ENCODE measurements around the gene AZU1.

AZU1 gene

DNA sequence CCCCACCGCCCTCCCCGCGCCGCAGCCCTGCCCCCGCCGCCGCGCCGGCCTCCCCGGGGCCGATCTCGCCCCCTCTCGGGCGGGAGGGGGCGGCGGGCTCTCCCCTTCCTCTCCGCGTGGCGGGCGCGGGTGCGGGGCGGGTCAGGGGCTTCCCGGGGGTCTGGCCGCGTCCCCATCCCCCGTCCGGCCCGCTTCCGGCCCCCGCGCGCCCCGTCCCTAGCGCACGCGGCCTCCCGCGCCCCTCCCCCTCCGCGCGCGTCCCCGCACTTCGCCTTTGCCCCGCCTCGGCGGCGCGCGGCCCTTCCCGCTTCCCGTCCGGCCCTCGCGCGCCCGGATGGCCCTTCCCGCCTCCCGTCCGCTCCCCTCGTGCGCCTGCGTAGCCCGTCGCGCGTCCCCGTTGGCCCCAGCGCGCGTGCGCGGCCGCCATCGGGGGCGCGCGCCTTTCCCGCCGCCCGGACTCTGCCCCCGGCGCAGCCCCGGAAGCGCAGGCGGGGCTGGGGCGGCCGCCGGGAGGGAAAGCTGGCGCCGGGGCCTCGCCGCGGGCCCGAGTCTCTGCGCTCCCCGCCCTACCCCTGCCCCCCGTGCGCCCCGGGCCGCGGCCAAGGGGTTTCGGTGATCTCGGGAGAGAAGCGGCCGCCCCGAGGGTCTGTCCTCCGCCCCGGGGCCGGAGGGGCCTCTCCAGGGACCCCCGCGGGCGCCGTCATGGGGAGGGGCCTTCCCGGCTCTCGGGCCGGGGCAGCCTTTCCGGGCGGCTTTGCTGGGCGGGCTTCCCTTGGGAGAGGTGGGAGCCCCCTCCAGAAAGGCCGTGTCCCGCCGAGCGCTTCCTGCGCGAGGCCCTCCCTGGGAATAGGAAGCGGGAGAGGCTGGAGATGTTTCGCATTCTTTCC, 29.9 kb upstream of the AZU1 start:
- ChIA-PET CTCF (interaction anchor here (0.6 kb wide), 1 partner anchor 360 kb away, joined by 3 read pairs; no protein-coding TSS in a partner anchor), POLR2A (interaction anchor here (1.1 to 1.5 kb wide), 2 partner anchors 10 to 12 kb away, joined by 3 to 4 read pairs; no protein-coding TSS in a partner anchor)
- TF ChIP-seq ZIC2 (tag by site-specific recombination; IDR thresholded peaks at IDR 0.05) (no peak), SP2 (tag by site-specific recombination; IDR thresholded peaks at IDR 0.05) (peak; percentile 57), KLF8 (tag by site-specific recombination; IDR thresholded peaks at IDR 0.05) (no peak), MEIS1 (CRISPR knock-in tag; IDR thresholded peaks at IDR 0.05; ENCODE audit: borderline replicate concordance) (0 out of 2 replicates have a peak, but pooled peaks have one; percentile 23), RBAK (tag by site-specific recombination; IDR thresholded peaks at IDR 0.05) (no peak), SP3 (tag by site-specific recombination; IDR thresholded peaks at IDR 0.05) (0 out of 2 replicates have a peak, but pooled peaks have one; percentile 26)
- TF ChIP-seq, protein P1, sequence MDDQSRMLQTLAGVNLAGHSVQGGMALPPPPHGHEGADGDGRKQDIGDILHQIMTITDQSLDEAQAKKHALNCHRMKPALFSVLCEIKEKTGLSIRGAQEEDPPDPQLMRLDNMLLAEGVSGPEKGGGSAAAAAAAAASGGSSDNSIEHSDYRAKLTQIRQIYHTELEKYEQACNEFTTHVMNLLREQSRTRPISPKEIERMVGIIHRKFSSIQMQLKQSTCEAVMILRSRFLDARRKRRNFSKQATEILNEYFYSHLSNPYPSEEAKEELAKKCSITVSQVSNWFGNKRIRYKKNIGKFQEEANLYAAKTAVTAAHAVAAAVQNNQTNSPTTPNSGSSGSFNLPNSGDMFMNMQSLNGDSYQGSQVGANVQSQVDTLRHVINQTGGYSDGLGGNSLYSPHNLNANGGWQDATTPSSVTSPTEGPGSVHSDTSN (CRISPR knock-in tag; IDR thresholded peaks at IDR 0.05), result peak; percentile 63; the same call in 1 of the 2 replicates
- TF ChIP-seq, protein P2, sequence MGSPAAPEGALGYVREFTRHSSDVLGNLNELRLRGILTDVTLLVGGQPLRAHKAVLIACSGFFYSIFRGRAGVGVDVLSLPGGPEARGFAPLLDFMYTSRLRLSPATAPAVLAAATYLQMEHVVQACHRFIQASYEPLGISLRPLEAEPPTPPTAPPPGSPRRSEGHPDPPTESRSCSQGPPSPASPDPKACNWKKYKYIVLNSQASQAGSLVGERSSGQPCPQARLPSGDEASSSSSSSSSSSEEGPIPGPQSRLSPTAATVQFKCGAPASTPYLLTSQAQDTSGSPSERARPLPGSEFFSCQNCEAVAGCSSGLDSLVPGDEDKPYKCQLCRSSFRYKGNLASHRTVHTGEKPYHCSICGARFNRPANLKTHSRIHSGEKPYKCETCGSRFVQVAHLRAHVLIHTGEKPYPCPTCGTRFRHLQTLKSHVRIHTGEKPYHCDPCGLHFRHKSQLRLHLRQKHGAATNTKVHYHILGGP (tag by site-specific recombination; IDR thresholded peaks at IDR 0.05), result no peak
- H3K36me3 ChIP-seq (ENCODE audit: control insufficient read depth in 2 of 2, insufficient read depth in 1 of 2, low read length in 2 of 2), result peaks cover 0 to 47% of the 10 kb centered on the region in 2 experiments; a peak in 2 of 3 replicates
- peak overlapping the region; percentile 97 for H3K27ac ChIP-seq (ENCODE audit: extremely low read depth, low read depth, low read length)
- peak overlapping the region; percentile 87 for H3K4me3 ChIP-seq (ENCODE audit: low read depth, low read length)
- peaks cover 25% of the 10 kb centered on the region for H3K4me1 ChIP-seq (ENCODE audit: control insufficient read depth, insufficient read depth, low read length)
- H3K9me3 ChIP-seq (ENCODE audit: control insufficient read depth, insufficient read depth, low read depth, low read length), result no peaks in the 10 kb centered on the region

DNA sequence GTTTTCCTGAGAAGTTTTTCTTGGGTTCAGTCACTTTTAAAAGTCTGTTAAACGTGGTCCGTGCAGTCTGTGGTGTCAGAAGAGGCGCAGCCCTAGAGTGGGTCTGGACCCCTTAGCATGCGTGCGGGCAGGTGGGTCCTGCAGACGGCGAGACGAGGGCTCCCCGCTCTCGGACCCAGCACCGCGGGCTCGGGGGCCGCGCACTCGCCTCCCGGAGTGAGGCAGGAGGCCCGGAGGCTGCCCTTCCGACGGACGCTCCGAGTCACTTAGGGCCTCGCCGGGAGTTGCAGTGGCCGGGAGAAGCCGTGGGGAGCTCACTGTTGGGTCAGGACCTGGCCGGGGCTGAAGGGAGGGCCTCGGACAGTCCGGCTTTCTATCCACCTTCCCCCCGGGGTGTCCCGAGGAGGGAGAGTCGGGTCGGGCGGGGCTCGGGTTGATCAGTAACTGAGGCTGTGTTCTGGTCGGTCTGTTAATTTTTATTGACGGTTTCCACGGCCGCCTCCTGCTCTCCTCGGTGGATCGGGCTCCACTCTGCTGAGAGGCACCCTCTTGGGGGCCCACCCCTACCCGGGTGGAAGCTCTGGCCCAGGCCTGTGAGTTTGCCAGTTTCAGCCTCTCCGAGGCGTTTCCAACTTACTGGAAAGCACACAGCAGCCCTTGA, 29.1 kb upstream of the AZU1 start:
- Histone ChIP-seq H3K4me1 (ENCODE audit: control insufficient read depth, insufficient read depth, low read length) (peaks cover 25% of the 10 kb centered on the region), H3K4me3 (ENCODE audit: low read depth, low read length) (peak overlapping the region; percentile 87), H3K36me3 (ENCODE audit: control insufficient read depth in 2 of 2, insufficient read depth in 1 of 2, low read length in 2 of 2) (peaks cover 0 to 55% of the 10 kb centered on the region in 2 experiments; a peak in 2 of 3 replicates), H3K9me3 (ENCODE audit: control insufficient read depth, insufficient read depth, low read depth, low read length) (no peaks in the 10 kb centered on the region), H3K27ac (ENCODE audit: extremely low read depth, low read depth, low read length) (peak overlapping the region; percentile 97)
- ChIA-PET CTCF (interaction anchor here (1.7 kb wide), 1 partner anchor 10 kb away, joined by 5 read pairs; no protein-coding TSS in a partner anchor), POLR2A (interaction anchor here (1.1 to 1.5 kb wide), 3 partner anchors 11 to 118 kb away, joined by 3 to 4 read pairs (median 3); no protein-coding TSS in a partner anchor)
- TF ChIP-seq, protein P3, sequence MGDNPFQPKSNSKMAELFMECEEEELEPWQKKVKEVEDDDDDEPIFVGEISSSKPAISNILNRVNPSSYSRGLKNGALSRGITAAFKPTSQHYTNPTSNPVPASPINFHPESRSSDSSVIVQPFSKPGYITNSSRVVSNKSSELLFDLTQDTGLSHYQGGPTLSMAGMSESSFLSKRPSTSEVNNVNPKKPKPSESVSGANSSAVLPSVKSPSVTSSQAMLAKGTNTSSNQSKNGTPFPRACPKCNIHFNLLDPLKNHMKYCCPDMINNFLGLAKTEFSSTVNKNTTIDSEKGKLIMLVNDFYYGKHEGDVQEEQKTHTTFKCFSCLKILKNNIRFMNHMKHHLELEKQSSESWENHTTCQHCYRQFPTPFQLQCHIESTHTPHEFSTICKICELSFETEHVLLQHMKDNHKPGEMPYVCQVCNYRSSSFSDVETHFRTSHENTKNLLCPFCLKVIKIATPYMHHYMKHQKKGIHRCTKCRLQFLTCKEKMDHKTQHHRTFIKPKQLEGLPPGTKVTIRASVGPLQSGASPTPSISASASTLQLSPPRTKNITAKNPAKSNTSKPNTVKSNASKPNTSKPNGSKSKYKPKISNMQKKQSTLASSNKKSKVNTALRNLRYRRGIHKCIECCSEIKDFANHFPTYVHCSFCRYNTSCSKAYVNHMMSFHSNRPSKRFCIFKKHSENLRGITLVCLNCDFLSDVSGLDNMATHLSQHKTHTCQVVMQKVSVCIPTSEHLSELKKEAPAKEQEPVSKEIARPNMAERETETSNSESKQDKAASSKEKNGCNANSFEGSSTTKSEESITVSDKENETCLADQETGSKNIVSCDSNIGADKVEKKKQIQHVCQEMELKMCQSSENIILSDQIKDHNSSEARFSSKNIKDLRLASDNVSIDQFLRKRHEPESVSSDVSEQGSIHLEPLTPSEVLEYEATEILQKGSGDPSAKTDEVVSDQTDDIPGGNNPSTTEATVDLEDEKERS (tag by site-specific recombination; IDR thresholded peaks at IDR 0.05), result no peak
- TF ChIP-seq, protein P4, sequence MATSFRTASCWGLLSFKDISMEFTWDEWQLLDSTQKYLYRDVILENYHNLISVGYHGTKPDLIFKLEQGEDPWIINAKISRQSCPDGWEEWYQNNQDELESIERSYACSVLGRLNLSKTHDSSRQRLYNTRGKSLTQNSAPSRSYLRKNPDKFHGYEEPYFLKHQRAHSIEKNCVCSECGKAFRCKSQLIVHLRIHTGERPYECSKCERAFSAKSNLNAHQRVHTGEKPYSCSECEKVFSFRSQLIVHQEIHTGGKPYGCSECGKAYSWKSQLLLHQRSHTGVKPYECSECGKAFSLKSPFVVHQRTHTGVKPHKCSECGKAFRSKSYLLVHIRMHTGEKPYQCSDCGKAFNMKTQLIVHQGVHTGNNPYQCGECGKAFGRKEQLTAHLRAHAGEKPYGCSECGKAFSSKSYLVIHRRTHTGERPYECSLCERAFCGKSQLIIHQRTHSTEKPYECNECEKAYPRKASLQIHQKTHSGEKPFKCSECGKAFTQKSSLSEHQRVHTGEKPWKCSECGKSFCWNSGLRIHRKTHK (tag by site-specific recombination; IDR thresholded peaks at IDR 0.05), result no peak
- TF ChIP-seq, protein P5, sequence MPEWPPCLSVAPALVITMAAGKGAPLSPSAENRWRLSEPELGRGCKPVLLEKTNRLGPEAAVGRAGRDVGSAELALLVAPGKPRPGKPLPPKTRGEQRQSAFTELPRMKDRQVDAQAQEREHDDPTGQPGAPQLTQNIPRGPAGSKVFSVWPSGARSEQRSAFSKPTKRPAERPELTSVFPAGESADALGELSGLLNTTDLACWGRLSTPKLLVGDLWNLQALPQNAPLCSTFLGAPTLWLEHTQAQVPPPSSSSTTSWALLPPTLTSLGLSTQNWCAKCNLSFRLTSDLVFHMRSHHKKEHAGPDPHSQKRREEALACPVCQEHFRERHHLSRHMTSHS (tag by site-specific recombination; IDR thresholded peaks at IDR 0.05), result no peak
- TF ChIP-seq ZIC2 (tag by site-specific recombination; IDR thresholded peaks at IDR 0.05) (no peak), ZNF248 (tag by site-specific recombination; IDR thresholded peaks at IDR 0.05) (no peak)
- TF ChIP-seq, protein P6, sequence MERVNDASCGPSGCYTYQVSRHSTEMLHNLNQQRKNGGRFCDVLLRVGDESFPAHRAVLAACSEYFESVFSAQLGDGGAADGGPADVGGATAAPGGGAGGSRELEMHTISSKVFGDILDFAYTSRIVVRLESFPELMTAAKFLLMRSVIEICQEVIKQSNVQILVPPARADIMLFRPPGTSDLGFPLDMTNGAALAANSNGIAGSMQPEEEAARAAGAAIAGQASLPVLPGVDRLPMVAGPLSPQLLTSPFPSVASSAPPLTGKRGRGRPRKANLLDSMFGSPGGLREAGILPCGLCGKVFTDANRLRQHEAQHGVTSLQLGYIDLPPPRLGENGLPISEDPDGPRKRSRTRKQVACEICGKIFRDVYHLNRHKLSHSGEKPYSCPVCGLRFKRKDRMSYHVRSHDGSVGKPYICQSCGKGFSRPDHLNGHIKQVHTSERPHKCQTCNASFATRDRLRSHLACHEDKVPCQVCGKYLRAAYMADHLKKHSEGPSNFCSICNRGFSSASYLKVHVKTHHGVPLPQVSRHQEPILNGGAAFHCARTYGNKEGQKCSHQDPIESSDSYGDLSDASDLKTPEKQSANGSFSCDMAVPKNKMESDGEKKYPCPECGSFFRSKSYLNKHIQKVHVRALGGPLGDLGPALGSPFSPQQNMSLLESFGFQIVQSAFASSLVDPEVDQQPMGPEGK (tag by site-specific recombination; IDR thresholded peaks at IDR 0.05), result no peak
- TF ChIP-seq, protein P7, sequence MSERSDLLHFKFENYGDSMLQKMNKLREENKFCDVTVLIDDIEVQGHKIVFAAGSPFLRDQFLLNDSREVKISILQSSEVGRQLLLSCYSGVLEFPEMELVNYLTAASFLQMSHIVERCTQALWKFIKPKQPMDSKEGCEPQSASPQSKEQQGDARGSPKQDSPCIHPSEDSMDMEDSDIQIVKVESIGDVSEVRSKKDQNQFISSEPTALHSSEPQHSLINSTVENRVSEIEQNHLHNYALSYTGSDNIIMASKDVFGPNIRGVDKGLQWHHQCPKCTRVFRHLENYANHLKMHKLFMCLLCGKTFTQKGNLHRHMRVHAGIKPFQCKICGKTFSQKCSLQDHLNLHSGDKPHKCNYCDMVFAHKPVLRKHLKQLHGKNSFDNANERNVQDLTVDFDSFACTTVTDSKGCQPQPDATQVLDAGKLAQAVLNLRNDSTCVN (tag by site-specific recombination; optimal IDR thresholded peaks at IDR 0.05), result peak; percentile 44
- TF ChIP-seq, protein P8, sequence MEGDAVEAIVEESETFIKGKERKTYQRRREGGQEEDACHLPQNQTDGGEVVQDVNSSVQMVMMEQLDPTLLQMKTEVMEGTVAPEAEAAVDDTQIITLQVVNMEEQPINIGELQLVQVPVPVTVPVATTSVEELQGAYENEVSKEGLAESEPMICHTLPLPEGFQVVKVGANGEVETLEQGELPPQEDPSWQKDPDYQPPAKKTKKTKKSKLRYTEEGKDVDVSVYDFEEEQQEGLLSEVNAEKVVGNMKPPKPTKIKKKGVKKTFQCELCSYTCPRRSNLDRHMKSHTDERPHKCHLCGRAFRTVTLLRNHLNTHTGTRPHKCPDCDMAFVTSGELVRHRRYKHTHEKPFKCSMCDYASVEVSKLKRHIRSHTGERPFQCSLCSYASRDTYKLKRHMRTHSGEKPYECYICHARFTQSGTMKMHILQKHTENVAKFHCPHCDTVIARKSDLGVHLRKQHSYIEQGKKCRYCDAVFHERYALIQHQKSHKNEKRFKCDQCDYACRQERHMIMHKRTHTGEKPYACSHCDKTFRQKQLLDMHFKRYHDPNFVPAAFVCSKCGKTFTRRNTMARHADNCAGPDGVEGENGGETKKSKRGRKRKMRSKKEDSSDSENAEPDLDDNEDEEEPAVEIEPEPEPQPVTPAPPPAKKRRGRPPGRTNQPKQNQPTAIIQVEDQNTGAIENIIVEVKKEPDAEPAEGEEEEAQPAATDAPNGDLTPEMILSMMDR (tag by site-specific recombination; IDR thresholded peaks at IDR 0.05), result no peak

Measured in HEK293 (cell line).